HepG2 (cell line): Measurements from ENCODE around the gene BAG5. TPM values are rescaled to one million over a fixed set of nuclear protein-coding genes. Genes with fewer than 3 reads are reported as not detected.

Experiments used
- ATAC-seq: fragments of 200-7000 bp; cut with Tn5 transposase; 3 replicates; pipeline ENCODE4 v1.9.1; 2020; ENCODE audit warnings: mild to moderate bottlenecking, moderate library complexity
- BruUV-seq: library from RNA; stranded (reverse); fragments of 400-500 nt; replicated peaks from 2 replicates; lab custom pipeline; 2021; lab: Mats Ljungman, UMichigan
- CTCF ChIA-PET: fragments of 300-600 bp; formaldehyde crosslinking; extraction: SDS; loops from one replicate; lab custom pipeline; 2021; ENCODE audit warnings: low total read pairs, inconsistent platforms, low intra/inter-chr PET ratio; lab: Yijun Ruan, JAX
- POLR2A ChIA-PET: fragments of 350-600 bp; sonication (Branson Sonifier 250); formaldehyde crosslinking; loops from one replicate; lab custom pipeline; 2020; ENCODE audit warnings: antibody characterized with exemption, inconsistent platforms; lab: Yijun Ruan, JAX
- DNase-seq: peaks from one replicate; pipeline ENCODE4 v3.0.0-alpha.2; 2015; ENCODE audit warnings: low spot score
- FAIRE-seq: peaks from 3 replicates; lab custom pipeline; 2011; peaks lifted over from hg19 to GRCh38; lab: Jason Lieb, UNC
- H2AFZ ChIP-seq: one replicate; pipeline ENCODE4 v1.6.1; 2011; ENCODE audit warnings: low read length, inconsistent platforms
- H3K27ac ChIP-seq: fragments of 300-600 bp; 3 replicates; pipeline ENCODE4 v1.8.0; 2011; ENCODE audit warnings: mixed run types, mild to moderate bottlenecking, mixed read lengths, low read length, inconsistent platforms; ENCODE audit not compliant: insufficient read depth; ENCODE audit errors: extremely low read length
- H3K27me3 ChIP-seq, 2 experiments: fragments of 200-600 bp in 1 of 2; 2 replicates in 1 of 2; 3 replicates in 1 of 2; pipeline versions ENCODE4 v1.6.0 to v1.8.0; 2011; ENCODE audit warnings: low read length in 2 of 2, mild to moderate bottlenecking in 2 of 2, moderate library complexity in 2 of 2, inconsistent platforms in 1 of 2; ENCODE audit not compliant: insufficient read depth in 2 of 2, control insufficient read depth in 1 of 2
- H3K36me3 ChIP-seq, 2 experiments: fragments of 200-600 bp in 1 of 2; replicated peaks in 1 of 2; 2 replicates in 1 of 2; 3 replicates in 1 of 2; pipeline versions ENCODE4 v1.5.1 to v1.8.0; 2011; ENCODE audit warnings: low read length in 2 of 2, inconsistent platforms in 1 of 2; ENCODE audit not compliant: insufficient read depth in 2 of 2, control insufficient read depth in 1 of 2
- H3K4me1 ChIP-seq: 2 replicates; pipeline ENCODE4 v1.5.1; 2012; ENCODE audit warnings: low read length, inconsistent platforms; ENCODE audit not compliant: insufficient read depth
- H3K4me2 ChIP-seq: 2 replicates; pipeline ENCODE4 v1.6.0; 2011; ENCODE audit warnings: low read depth, low read length, inconsistent platforms
- H3K4me3 ChIP-seq, 3 experiments: fragments of 200-600 bp in 1 of 3; sonication (generic), shearing (Covaris generic) in 1 of 3; replicated peaks in 1 of 3; 2 replicates each; pipeline ENCODE4 v1.5.1; 2011 to 2016; ENCODE audit warnings: low read length in 3 of 3, inconsistent platforms in 2 of 3, low read depth in 2 of 3, mild to moderate bottlenecking in 2 of 3, control low read depth in 1 of 3, mixed read lengths in 1 of 3; ENCODE audit not compliant: insufficient read depth in 1 of 3
- H3K79me2 ChIP-seq: one replicate; pipeline ENCODE4 v1.6.1; 2011; ENCODE audit warnings: low read length, inconsistent platforms; ENCODE audit not compliant: insufficient read depth
- H3K9ac ChIP-seq: 2 replicates; pipeline ENCODE4 v1.6.0; 2011; ENCODE audit warnings: mild to moderate bottlenecking, low read depth, low read length, inconsistent platforms; ENCODE audit not compliant: insufficient read depth
- H3K9me3 ChIP-seq: 2 replicates; pipeline ENCODE4 v1.5.1; 2012; ENCODE audit warnings: mild to moderate bottlenecking, low read length
- H4K20me1 ChIP-seq: 2 replicates; pipeline ENCODE4 v1.6.0; 2011; ENCODE audit warnings: inconsistent platforms, mild to moderate bottlenecking, low read length, moderate library complexity; ENCODE audit not compliant: insufficient read depth
- CEBPB ChIP-seq: IDR thresholded peaks from 2 replicates; pipeline ENCODE4 v1.6.1; 2011; ENCODE audit warnings: low read depth, low read length, improper control_type of control experiment, borderline replicate concordance
- GPN1 ChIP-seq: sonication (generic); formaldehyde crosslinking; IDR thresholded peaks from 2 replicates; pipeline ENCODE4 v1.5.1; 2020; ENCODE audit warnings: missing genetic modification reagents, borderline replicate concordance
- HMG20A ChIP-seq: IDR thresholded peaks from 2 replicates; pipeline ENCODE4 v1.6.1; 2016; ENCODE audit warnings: borderline replicate concordance
- KAT2B ChIP-seq: fragments of 150-350 bp; IDR thresholded peaks from 2 replicates; pipeline ENCODE4 v1.6.1; 2014; ENCODE audit warnings: low read depth, low read length, borderline replicate concordance
- MTF1 ChIP-seq: sonication (generic); formaldehyde crosslinking; IDR thresholded peaks from 2 replicates; pipeline ENCODE4 v1.5.0; 2020; ENCODE audit warnings: missing genetic modification reagents
- NPAS2 ChIP-seq: sonication (generic); formaldehyde crosslinking; IDR thresholded peaks from 2 replicates; pipeline ENCODE4 v1.8.0; 2022; ENCODE audit warnings: mild to moderate bottlenecking, missing genetic modification reagents, borderline replicate concordance
- PREB ChIP-seq: sonication (generic); formaldehyde crosslinking; IDR thresholded peaks from 2 replicates; pipeline ENCODE4 v1.4.0; 2020; ENCODE audit warnings: missing genetic modification reagents
- RBAK ChIP-seq: sonication (generic); formaldehyde crosslinking; IDR thresholded peaks from 2 replicates; pipeline ENCODE4 v1.5.1; 2020; ENCODE audit warnings: mild to moderate bottlenecking, missing genetic modification reagents
- RCOR2 ChIP-seq: IDR thresholded peaks from 2 replicates; pipeline ENCODE4 v1.6.1; 2016; ENCODE audit warnings: missing biosample characterization, missing genetic modification reagents
- RFX1 ChIP-seq: fragments of 450-650 bp; IDR thresholded peaks from 2 replicates; pipeline ENCODE4 v1.6.1; 2017
- TBL1XR1 ChIP-seq: fragments of 150-350 bp; IDR thresholded peaks from 2 replicates; pipeline ENCODE4 v1.6.1; 2014; ENCODE audit warnings: borderline replicate concordance, low read length; ENCODE audit not compliant: partially characterized antibody
- ZC3H13 ChIP-seq: sonication (generic); formaldehyde crosslinking; IDR thresholded peaks from 2 replicates; pipeline ENCODE4 v1.8.1; 2023; ENCODE audit warnings: mild to moderate bottlenecking, missing genetic modification reagents, moderate library complexity
- ZNF543 ChIP-seq: sonication (generic); formaldehyde crosslinking; IDR thresholded peaks from 2 replicates; pipeline ENCODE4 v1.4.0; 2020; ENCODE audit warnings: mild to moderate bottlenecking, missing genetic modification reagents
- ZNF556 ChIP-seq: sonication (generic); formaldehyde crosslinking; IDR thresholded peaks from 2 replicates; pipeline ENCODE4 v1.4.0; 2020; ENCODE audit warnings: mild to moderate bottlenecking, missing genetic modification reagents, borderline replicate concordance
- ZNF567 ChIP-seq: sonication (generic); formaldehyde crosslinking; IDR thresholded peaks from 2 replicates; pipeline ENCODE4 v1.8.1; 2023; ENCODE audit warnings: mild to moderate bottlenecking, missing genetic modification reagents, borderline replicate concordance
- ZNF607 ChIP-seq: sonication (generic); formaldehyde crosslinking; IDR thresholded peaks from 2 replicates; pipeline ENCODE4 v1.5.1; 2020; ENCODE audit warnings: missing genetic modification reagents, mild to moderate bottlenecking, borderline replicate concordance
- whole genome bisulfite sequencing: methylation state at CpG from one replicate; pipeline ENCODE4 v1.1.6; 2017; ENCODE audit warnings: low lambda C conversion rate; 5-methylcytosine and 5-hydroxymethylcytosine counted together
- in situ Hi-C: cut with HindIII; loops from 2 replicates; pipeline ENCODE4 v1.10.0; 2017; ENCODE audit warnings: low pct_unique_long_range_greater_than_20kb; ENCODE audit not compliant: extremely low pct_ligation_motif_present
- intact Hi-C: fragments of 100-400 bp; cut with micrococcal nuclease; formaldehyde crosslinking; loops from one replicate; pipeline ENCODE4 v1.10.0; 2022; ENCODE audit not compliant: unreplicated experiment
- polyA plus RNA-seq, 8 experiments: library from polyadenylated mRNA; depleted of rRNA in 3 of 8; stranded (reverse) in 7 of 8; unstranded in 1 of 8; fragments of >200 nt; fragmentation: Illumina TruSeq in 4 of 8; extraction: Trizol in 4 of 8; gene quantifications; 2 replicates each; pipeline versions ENCODE4 v1.2.1 to v1.2.3, GENCODE V29; 2011 to 2016; ENCODE audit warnings: low read depth in 4 of 8, missing spikeins in 1 of 8, mixed read lengths in 1 of 8; ENCODE audit not compliant: insufficient read depth in 1 of 8
- total RNA-seq, 5 experiments: library from RNA; depleted of rRNA; stranded (reverse); fragments of >200 nt; fragmentation: Illumina TruSeq; extraction: Trizol; gene quantifications; 2 replicates each; pipeline ENCODE4 v1.2.3, GENCODE V29; 2016; ENCODE audit warnings: low read depth in 1 of 5
- TF ChIP-seq, protein P1 (sequence below): sonication (generic); formaldehyde crosslinking; IDR thresholded peaks from 2 replicates; pipeline ENCODE4 v1.4.0; 2020; ENCODE audit warnings: mild to moderate bottlenecking, missing genetic modification reagents
- TF ChIP-seq, protein P2 (sequence below): sonication (generic); formaldehyde crosslinking; IDR thresholded peaks from 2 replicates; pipeline ENCODE4 v1.8.0; 2022; ENCODE audit warnings: missing genetic modification reagents, mild to moderate bottlenecking, borderline replicate concordance
- TF ChIP-seq, protein P3 (sequence below): sonication (generic); formaldehyde crosslinking; IDR thresholded peaks from 2 replicates; pipeline ENCODE4 v1.9.0; 2021; ENCODE audit warnings: missing genetic modification reagents, borderline replicate concordance

The BAG5 gene
- total and polyA plus RNA-seq, 2 of the 13 experiments (the other 11 are each of a cell fraction or from before 2014, with no cell fraction given), result 3.5 to 21.0 TPM

DNA sequence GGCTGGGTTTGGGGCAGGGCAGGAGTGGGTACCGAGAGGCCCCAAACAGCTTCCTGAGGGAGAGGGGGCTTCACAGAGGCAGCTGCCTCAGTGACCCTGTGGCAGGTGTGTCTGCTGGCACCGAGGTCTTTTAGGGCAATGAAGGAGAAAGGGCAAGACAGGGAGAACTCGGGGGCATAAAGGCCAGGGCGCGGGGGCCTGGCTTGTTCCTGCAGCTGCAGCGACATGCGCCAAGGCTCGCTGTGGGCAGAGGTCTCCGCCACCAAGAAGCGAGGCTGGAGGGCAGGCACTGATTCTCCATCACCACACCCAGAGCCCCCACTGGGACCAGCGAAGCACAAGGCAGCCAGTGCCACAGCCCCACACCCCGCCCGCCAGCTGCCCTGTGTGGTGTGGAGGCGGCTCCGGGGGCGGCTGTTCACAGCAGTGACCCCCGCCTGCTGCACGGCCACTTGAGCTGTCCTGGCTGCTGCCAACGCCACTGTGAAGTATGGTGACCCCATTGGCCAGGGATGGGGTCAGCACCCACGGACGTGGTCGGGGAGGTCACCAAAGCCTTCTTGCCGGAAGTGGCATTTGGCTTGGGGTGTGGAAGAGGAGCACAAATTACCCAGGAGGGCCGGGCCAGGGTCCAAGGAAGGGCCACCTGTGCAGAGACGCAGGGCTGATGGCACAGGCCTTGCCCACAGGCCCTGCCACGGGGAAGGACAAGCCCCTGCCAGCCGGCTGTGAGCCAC is 16.4 kb downstream of the BAG5 start:
- Histone ChIP-seq H3K27me3 (peaks cover 2 to 13% of the 10 kb centered on the region in 2 experiments; a peak in 2 of 5 replicates), H3K9me3 (no peaks in the 10 kb centered on the region), H3K27ac (no peak overlapping the region), H3K4me2 (no peak overlapping the region), H2AFZ (no peak overlapping the region), H4K20me1 (no peaks in the 10 kb centered on the region), H3K79me2 (no peaks in the 10 kb centered on the region), H3K9ac (no peak overlapping the region), H3K4me1 (peaks cover 49% of the 10 kb centered on the region), H3K36me3 (no peaks in the 10 kb centered on the region), H3K4me3 (no peak overlapping the region)
- no TSS peak for BruUV-seq
- no peak for ATAC-seq
- WGBS, result 72% methylated on average over 21 of the region's 27 CpGs
- no peak for TF ChIP-seq HMG20A (CRISPR knock-in tag)
- no peak for TF ChIP-seq MTF1
- no peak for TF ChIP-seq ZNF543 (CRISPR knock-in tag)
- no peak for TF ChIP-seq ZNF567 (CRISPR knock-in tag)
- TF ChIP-seq RBAK (CRISPR knock-in tag), result no peak
- TF ChIP-seq KAT2B, result no peak
- TF ChIP-seq ZC3H13 (CRISPR knock-in tag), result no peak
- TF ChIP-seq, protein P1, sequence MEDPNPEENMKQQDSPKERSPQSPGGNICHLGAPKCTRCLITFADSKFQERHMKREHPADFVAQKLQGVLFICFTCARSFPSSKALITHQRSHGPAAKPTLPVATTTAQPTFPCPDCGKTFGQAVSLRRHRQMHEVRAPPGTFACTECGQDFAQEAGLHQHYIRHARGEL (CRISPR knock-in tag), result no peak
- TF ChIP-seq, protein P2, sequence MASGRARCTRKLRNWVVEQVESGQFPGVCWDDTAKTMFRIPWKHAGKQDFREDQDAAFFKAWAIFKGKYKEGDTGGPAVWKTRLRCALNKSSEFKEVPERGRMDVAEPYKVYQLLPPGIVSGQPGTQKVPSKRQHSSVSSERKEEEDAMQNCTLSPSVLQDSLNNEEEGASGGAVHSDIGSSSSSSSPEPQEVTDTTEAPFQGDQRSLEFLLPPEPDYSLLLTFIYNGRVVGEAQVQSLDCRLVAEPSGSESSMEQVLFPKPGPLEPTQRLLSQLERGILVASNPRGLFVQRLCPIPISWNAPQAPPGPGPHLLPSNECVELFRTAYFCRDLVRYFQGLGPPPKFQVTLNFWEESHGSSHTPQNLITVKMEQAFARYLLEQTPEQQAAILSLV, result no peak
- TF ChIP-seq ZNF556 (CRISPR knock-in tag), result no peak
- no peak for TF ChIP-seq RCOR2 (CRISPR knock-in tag)
- TF ChIP-seq CEBPB, result no peak
- TF ChIP-seq PREB (CRISPR knock-in tag), result no peak
- TF ChIP-seq NPAS2 (CRISPR knock-in tag), result no peak
- TF ChIP-seq, protein P3, sequence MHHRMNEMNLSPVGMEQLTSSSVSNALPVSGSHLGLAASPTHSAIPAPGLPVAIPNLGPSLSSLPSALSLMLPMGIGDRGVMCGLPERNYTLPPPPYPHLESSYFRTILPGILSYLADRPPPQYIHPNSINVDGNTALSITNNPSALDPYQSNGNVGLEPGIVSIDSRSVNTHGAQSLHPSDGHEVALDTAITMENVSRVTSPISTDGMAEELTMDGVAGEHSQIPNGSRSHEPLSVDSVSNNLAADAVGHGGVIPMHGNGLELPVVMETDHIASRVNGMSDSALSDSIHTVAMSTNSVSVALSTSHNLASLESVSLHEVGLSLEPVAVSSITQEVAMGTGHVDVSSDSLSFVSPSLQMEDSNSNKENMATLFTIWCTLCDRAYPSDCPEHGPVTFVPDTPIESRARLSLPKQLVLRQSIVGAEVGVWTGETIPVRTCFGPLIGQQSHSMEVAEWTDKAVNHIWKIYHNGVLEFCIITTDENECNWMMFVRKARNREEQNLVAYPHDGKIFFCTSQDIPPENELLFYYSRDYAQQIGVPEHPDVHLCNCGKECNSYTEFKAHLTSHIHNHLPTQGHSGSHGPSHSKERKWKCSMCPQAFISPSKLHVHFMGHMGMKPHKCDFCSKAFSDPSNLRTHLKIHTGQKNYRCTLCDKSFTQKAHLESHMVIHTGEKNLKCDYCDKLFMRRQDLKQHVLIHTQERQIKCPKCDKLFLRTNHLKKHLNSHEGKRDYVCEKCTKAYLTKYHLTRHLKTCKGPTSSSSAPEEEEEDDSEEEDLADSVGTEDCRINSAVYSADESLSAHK (CRISPR knock-in tag), result no peak
- no peak for TF ChIP-seq ZNF607 (CRISPR knock-in tag)
- TF ChIP-seq TBL1XR1, result no peak
- no peak for TF ChIP-seq GPN1
- no peak for TF ChIP-seq RFX1
- no peak for FAIRE-seq
- in situ Hi-C loops (loop anchor here (5.0 kb wide), 1 partner anchor 44 kb away; no protein-coding TSS in a partner anchor), intact Hi-C loops (loop anchor here (1.0 kb wide), 2 partner anchors 28 to 46 kb away; no protein-coding TSS in a partner anchor)
- ChIA-PET CTCF (interaction anchor here (0.7 to 2.8 kb wide), 3 partner anchors 27 to 50 kb away, joined by 3 to 38 read pairs (median 31); no protein-coding TSS in a partner anchor), POLR2A (interaction anchor here (1.3 kb wide), 1 partner anchor 18 kb away, joined by 4 read pairs; no protein-coding TSS in a partner anchor)
- DNase-seq, result no peak
